ENCODE results near the gene PUM1.
A peak's percentile ranks its signal among the peaks of the same experiment; 100 is the strongest.

The PUM1 gene

GRCh38 chr1:30906631-30907441 is 158.7 kb downstream of the PUM1 start:
- Histone ChIP-seq H3K4me1 (ENCODE audit: control insufficient read depth, insufficient read depth, low read length, poor library complexity, severe bottlenecking) (peaks cover 52% of the 10 kb centered on the region), H3K36me3 (ENCODE audit: control insufficient read depth, insufficient read depth, low read length) (no peaks in the 10 kb centered on the region), H3K9me3 (ENCODE audit: control insufficient read depth, low read length) (no peaks in the 10 kb centered on the region), H3K27ac (ENCODE audit: low read depth, low read length, severe bottlenecking) (no peak overlapping the region), H3K4me3 (ENCODE audit: extremely low read depth, insufficient read depth, low read length, poor library complexity, severe bottlenecking) (peak overlapping the region; percentile 58)
- 87 to 90% methylated on average over 7 to 8 of the region's 9 CpGs for WGBS, 2 experiments (ENCODE audit: insufficient coverage in 2 of 2)

DNA sequence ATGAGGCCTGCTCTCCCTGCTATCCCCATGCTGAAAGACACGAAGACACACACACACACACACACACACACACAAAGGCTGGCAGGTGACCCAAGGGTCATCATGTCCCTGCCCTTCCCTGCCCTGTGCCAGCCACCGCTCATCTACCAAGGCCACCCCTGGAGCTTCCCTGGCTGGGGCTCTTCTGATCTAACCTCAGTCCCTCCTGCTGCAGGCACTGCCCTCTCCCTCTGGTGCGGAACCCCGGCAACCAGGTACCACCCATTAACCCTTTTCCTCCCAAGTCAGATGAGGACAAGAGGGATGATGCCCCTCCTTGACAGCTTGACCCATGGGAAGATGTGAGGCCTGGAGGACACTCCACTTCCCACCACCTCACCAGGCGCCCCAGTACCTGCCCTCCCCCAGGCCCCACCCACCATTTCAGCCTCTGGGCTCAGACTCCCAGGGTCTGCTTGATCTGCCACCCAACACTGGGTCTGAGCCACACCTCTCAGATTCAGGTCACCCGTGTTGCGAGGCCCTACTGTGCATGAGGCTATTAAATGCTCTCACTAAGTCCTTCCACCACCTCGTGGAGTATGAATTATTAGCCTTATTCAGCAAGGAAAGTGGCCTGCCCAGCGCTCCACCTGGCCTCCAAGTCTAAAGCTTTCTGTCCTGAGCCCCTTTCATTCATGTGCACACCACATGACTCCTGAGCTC is 159.4 kb downstream of the PUM1 start:
- H3K36me3 ChIP-seq (ENCODE audit: control insufficient read depth, insufficient read depth, low read length): no peaks in the 10 kb centered on the region
- 75 to 88% methylated on average over 6 to 8 of the region's 9 CpGs for WGBS, 2 experiments (ENCODE audit: insufficient coverage in 2 of 2)
- H3K4me1 ChIP-seq (ENCODE audit: control insufficient read depth, insufficient read depth, low read length, poor library complexity, severe bottlenecking): peaks cover 56% of the 10 kb centered on the region
- no peaks in the 10 kb centered on the region for H3K9me3 ChIP-seq (ENCODE audit: control insufficient read depth, low read length)
- no peak overlapping the region for H3K27ac ChIP-seq (ENCODE audit: low read depth, low read length, severe bottlenecking)
- H3K4me3 ChIP-seq (ENCODE audit: extremely low read depth, insufficient read depth, low read length, poor library complexity, severe bottlenecking): no peak overlapping the region

DNA sequence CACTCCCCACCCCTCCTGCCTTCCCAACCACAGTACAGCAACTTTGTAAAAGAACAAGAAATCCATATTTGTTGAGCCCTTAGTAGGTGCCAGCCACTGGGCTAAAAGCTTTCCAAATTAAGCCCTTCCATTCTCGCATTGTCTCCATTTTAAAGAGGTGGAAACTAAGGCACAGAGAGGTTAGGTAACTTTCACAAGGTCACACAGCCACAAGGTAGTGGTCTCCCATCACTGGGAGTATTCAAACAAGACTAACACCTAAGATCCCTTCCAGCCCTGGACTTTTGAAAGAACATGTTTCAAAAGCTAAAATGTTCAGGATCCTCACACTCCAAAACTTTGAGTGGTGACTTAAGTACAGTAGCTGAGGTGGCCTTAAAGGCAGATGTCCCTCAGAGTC is 160.1 kb downstream of the PUM1 start:
- Histone ChIP-seq H3K4me1 (ENCODE audit: control insufficient read depth, insufficient read depth, low read length, poor library complexity, severe bottlenecking) (peaks cover 55% of the 10 kb centered on the region), H3K4me3 (ENCODE audit: extremely low read depth, insufficient read depth, low read length, poor library complexity, severe bottlenecking) (no peak overlapping the region), H3K36me3 (ENCODE audit: control insufficient read depth, insufficient read depth, low read length) (no peaks in the 10 kb centered on the region), H3K27ac (ENCODE audit: low read depth, low read length, severe bottlenecking) (no peak overlapping the region), H3K9me3 (ENCODE audit: control insufficient read depth, low read length) (no peaks in the 10 kb centered on the region)
- WGBS, 2 experiments (ENCODE audit: insufficient coverage in 2 of 2): 89 to 100% methylated on average over 1 of the region's 1 CpG

DNA sequence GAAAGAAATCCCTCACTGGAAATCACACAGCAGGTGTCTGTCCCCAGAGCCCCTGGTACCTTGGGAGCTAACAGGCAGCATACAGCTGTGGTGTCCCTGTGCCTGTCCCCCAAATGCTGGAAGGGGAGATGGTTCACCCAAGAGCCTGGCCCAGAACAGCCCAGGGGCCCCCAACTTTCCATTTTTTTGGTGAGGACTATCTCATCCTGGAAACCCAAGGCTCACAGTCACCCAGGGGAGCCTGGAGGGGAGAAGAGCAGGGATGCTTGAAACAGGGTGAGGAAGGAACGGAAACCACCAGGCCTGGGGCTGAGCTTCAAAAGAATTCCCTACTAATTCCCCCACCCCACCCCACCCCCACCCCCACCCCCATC is 160.6 kb downstream of the PUM1 start:
- Histone ChIP-seq H3K4me1 (ENCODE audit: control insufficient read depth, insufficient read depth, low read length, poor library complexity, severe bottlenecking) (peaks cover 55% of the 10 kb centered on the region), H3K4me3 (ENCODE audit: extremely low read depth, insufficient read depth, low read length, poor library complexity, severe bottlenecking) (no peak overlapping the region), H3K27ac (ENCODE audit: low read depth, low read length, severe bottlenecking) (no peak overlapping the region), H3K36me3 (ENCODE audit: control insufficient read depth, insufficient read depth, low read length) (peaks cover 2% of the 10 kb centered on the region), H3K9me3 (ENCODE audit: control insufficient read depth, low read length) (no peaks in the 10 kb centered on the region)
- no CpG with 5 or more reads among the region's 1 CpG for WGBS, 2 experiments (ENCODE audit: insufficient coverage in 2 of 2)

DNA sequence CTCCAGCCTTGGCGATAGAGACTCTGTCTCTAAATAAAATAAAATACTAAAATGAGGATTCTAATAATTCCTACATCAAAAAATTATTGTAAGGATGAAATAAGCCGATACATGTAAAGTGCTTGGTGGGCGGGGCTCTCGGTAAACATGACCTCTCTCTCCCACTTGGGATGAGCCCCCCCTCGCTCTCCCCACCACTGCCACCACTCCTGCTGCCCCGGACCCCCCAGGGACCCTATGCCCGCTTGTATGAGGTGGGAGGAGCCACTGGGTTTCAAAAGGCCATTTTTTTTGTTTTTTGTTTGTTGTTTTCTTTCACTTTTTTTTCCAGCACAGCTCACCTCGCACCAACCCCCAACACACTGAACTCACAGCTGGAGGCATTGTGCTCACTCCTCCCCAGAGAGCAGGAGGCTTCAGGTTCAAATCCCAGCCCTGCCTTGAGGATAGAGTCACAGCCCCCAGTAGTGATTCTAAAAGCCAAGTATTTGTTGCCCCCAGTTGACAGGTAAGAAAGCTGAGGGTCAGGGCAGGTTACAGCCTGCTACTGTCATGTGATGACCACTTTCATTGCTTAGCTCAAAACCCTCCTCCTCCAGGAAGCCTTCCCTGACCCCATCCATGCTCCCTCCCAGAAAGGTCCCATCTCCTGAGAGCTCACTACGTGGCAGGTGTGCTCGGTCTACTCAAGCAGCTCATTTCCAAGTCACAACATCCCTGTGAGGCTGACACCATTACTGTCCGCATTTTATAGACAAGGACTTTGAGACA is 161.1 kb downstream of the PUM1 start:
- Histone ChIP-seq H3K4me1 (ENCODE audit: control insufficient read depth, insufficient read depth, low read length, poor library complexity, severe bottlenecking) (peaks cover 50% of the 10 kb centered on the region), H3K27ac (ENCODE audit: low read depth, low read length, severe bottlenecking) (no peak overlapping the region), H3K9me3 (ENCODE audit: control insufficient read depth, low read length) (no peaks in the 10 kb centered on the region), H3K4me3 (ENCODE audit: extremely low read depth, insufficient read depth, low read length, poor library complexity, severe bottlenecking) (no peak overlapping the region), H3K36me3 (ENCODE audit: control insufficient read depth, insufficient read depth, low read length) (peaks cover 3% of the 10 kb centered on the region)
- 84 to 94% methylated on average over 3 to 4 of the region's 11 CpGs for WGBS, 2 experiments (ENCODE audit: insufficient coverage in 2 of 2)

- Histone ChIP-seq H3K4me3 (ENCODE audit: extremely low read depth, insufficient read depth, low read length, poor library complexity, severe bottlenecking) (no peak overlapping the region), H3K9me3 (ENCODE audit: control insufficient read depth, low read length) (no peaks in the 10 kb centered on the region), H3K36me3 (ENCODE audit: control insufficient read depth, insufficient read depth, low read length) (peaks cover 3% of the 10 kb centered on the region), H3K4me1 (ENCODE audit: control insufficient read depth, insufficient read depth, low read length, poor library complexity, severe bottlenecking) (peaks cover 43% of the 10 kb centered on the region), H3K27ac (ENCODE audit: low read depth, low read length, severe bottlenecking) (peak overlapping the region; percentile 53)
- 80% methylated on average over 4 to 5 of the region's 8 CpGs for WGBS, 2 experiments (ENCODE audit: insufficient coverage in 2 of 2)
Measured at GRCh38 chr1:30903343-30904034, 162.0 kb downstream of the PUM1 start.

GRCh38 chr1:30902593-30903290 is 162.8 kb downstream of the PUM1 start:
- Histone ChIP-seq H3K4me3 (ENCODE audit: extremely low read depth, insufficient read depth, low read length, poor library complexity, severe bottlenecking) (no peak overlapping the region), H3K4me1 (ENCODE audit: control insufficient read depth, insufficient read depth, low read length, poor library complexity, severe bottlenecking) (peaks cover 43% of the 10 kb centered on the region), H3K36me3 (ENCODE audit: control insufficient read depth, insufficient read depth, low read length) (peaks cover 3% of the 10 kb centered on the region), H3K9me3 (ENCODE audit: control insufficient read depth, low read length) (no peaks in the 10 kb centered on the region), H3K27ac (ENCODE audit: low read depth, low read length, severe bottlenecking) (peak overlapping the region; percentile 53)
- 77 to 92% methylated on average over 8 to 9 of the region's 9 CpGs for WGBS, 2 experiments (ENCODE audit: insufficient coverage in 2 of 2)

GRCh38 chr1:30901798-30902581 is 163.5 kb downstream of the PUM1 start:
- Histone ChIP-seq H3K27ac (ENCODE audit: low read depth, low read length, severe bottlenecking) (peak overlapping the region; percentile 53), H3K9me3 (ENCODE audit: control insufficient read depth, low read length) (no peaks in the 10 kb centered on the region), H3K4me3 (ENCODE audit: extremely low read depth, insufficient read depth, low read length, poor library complexity, severe bottlenecking) (no peak overlapping the region), H3K4me1 (ENCODE audit: control insufficient read depth, insufficient read depth, low read length, poor library complexity, severe bottlenecking) (peaks cover 42% of the 10 kb centered on the region), H3K36me3 (ENCODE audit: control insufficient read depth, insufficient read depth, low read length) (peaks cover 3% of the 10 kb centered on the region)
- WGBS, 2 experiments (ENCODE audit: insufficient coverage in 2 of 2): 73 to 83% methylated on average over 4 to 8 of the region's 11 CpGs

DNA sequence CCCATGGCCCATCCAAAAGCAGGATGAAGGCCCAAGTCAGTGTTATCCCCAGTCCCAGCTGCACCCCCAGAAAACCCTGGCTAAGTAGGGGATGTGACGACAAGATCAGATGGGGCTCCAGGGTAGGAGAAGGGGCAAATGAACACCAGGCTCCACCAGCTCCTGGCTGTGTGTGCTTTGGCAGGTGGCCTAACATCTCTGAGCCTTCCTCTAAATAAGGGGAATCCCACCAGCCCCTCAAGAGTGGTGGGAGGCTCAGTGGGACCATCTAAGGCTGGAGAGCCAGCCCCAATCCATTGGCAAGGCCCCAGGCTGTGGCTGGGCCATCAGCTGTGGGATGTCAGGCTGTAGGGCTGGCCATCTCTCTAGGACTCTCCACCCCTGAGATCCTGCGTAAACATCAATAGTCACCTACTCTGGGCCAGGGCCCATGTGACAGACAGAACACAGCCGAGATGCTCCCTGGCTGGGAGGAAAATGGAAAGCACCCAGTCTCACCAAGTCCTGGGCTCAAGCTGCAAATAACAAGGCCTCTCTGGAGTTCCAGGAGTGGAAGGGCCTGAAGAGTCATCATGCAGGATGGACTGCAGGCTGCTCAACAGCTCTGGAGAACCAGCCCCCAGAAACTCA is 164.5 kb downstream of the PUM1 start:
- WGBS, 2 experiments (ENCODE audit: insufficient coverage in 2 of 2): 75 to 80% methylated on average over 1 to 3 of the region's 3 CpGs
- Histone ChIP-seq H3K4me1 (ENCODE audit: control insufficient read depth, insufficient read depth, low read length, poor library complexity, severe bottlenecking) (peaks cover 42% of the 10 kb centered on the region), H3K4me3 (ENCODE audit: extremely low read depth, insufficient read depth, low read length, poor library complexity, severe bottlenecking) (no peak overlapping the region), H3K36me3 (ENCODE audit: control insufficient read depth, insufficient read depth, low read length) (peaks cover 3% of the 10 kb centered on the region), H3K27ac (ENCODE audit: low read depth, low read length, severe bottlenecking) (no peak overlapping the region), H3K9me3 (ENCODE audit: control insufficient read depth, low read length) (no peaks in the 10 kb centered on the region)

Measured in mesodermal cell (in vitro differentiated cells).